ENCODE results near the gene GLRX. TPM values are rescaled to one million over a fixed set of nuclear protein-coding genes. Genes with fewer than 3 reads are reported as not detected.

GLRX gene
- total RNA-seq, 4 donors from 2014 or later: 14.1 to 56.0 (median 34.0) TPM

DNA sequence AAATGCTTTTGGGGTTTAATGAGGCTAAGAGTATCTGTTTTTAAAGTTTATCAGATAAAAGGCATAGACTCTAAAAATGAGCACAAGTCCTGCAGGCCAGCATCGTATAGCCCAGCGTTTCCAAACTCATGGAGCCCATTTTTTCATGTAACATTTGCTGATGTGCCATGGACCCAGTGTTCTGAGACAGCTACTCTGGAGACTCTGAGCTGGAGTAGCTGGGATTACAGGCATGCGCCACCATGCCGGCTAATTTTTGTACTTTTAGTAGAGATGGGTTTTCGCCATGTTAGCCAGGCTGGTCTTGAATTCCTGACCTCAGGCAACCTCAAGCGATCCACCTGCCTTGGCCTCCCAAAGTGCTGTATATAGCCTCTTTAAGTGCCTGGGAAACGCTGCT lies 15.8 kb downstream of the GLRX start:
- H3K27ac ChIP-seq (replicated peaks in 1 of 4): no peak overlapping the region
- H3K9me3 ChIP-seq: peaks cover 0 to 6% (median 0%) of the 10 kb centered on the region in 4 donors
- intact Hi-C loops (cut with DNase I): no loop called here
- H3K4me3 ChIP-seq: no peak overlapping the region
- no peaks in the 10 kb centered on the region for H3K27me3 ChIP-seq
- H3K36me3 ChIP-seq: no peaks in the 10 kb centered on the region
- TF ChIP-seq POLR2AphosphoS5 (IDR thresholded peaks at IDR 0.05) (no peak), EP300 (IDR thresholded peaks at IDR 0.05) (no peak), POLR2A (IDR thresholded peaks at IDR 0.05; ENCODE audit: low read depth) (no peak)
- TF ChIP-seq, protein P1, sequence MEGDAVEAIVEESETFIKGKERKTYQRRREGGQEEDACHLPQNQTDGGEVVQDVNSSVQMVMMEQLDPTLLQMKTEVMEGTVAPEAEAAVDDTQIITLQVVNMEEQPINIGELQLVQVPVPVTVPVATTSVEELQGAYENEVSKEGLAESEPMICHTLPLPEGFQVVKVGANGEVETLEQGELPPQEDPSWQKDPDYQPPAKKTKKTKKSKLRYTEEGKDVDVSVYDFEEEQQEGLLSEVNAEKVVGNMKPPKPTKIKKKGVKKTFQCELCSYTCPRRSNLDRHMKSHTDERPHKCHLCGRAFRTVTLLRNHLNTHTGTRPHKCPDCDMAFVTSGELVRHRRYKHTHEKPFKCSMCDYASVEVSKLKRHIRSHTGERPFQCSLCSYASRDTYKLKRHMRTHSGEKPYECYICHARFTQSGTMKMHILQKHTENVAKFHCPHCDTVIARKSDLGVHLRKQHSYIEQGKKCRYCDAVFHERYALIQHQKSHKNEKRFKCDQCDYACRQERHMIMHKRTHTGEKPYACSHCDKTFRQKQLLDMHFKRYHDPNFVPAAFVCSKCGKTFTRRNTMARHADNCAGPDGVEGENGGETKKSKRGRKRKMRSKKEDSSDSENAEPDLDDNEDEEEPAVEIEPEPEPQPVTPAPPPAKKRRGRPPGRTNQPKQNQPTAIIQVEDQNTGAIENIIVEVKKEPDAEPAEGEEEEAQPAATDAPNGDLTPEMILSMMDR (IDR thresholded peaks at IDR 0.05): no peak
- DNase-seq (ENCODE audit: extremely low spot score): peak; percentile 66
- 98% methylated on average over 7 of the region's 7 CpGs for WGBS
- peaks cover 39 to 50% (median 41%) of the 10 kb centered on the region in 4 donors for H3K4me1 ChIP-seq

DNA sequence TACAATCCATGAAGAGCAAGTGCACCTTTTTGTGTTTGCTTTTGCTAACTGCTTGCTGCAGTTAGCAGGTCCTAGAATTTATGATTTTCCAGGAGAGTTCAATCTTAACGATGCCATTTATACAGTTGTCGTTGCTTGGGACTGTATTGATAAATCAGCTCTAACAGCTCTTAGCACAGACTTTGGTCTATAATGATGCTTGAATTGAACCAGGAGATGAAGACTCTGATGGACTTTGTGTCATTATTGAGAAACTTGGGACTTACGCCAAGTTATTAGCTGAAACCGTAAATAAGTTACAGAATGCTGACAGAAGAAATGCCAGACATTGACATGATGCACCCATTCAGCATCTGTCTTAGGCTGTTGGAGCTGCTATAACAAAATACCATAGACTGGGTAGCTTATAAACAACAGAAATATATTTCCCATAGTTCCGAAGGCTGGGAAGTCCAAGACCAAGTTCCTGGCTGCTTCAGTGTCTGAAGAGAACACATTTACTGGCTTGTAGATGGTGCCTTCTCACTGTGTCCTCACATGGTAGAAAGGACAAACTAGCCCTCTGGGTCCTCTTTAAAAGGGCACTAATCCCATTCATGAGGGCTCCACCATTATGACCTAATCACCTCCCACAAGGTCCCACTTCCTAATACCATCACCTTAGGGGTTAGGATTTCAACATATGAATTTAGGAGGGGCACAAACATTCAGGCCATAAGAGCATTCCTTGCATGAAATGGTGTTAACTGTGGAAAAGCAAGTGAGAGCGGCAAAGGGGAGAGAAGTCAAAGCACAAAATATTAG lies 17.6 kb downstream of the GLRX start:
- WGBS: 96% methylated on average over 6 of the region's 6 CpGs
- Histone ChIP-seq H3K4me3 (no peak overlapping the region), H3K36me3 (no peaks in the 10 kb centered on the region), H3K4me1 (peaks cover 21 to 35% (median 24%) of the 10 kb centered on the region in 4 donors), H3K9me3 (peaks cover 0 to 6% (median 0%) of the 10 kb centered on the region in 4 donors), H3K27ac (replicated peaks in 1 of 4) (no peak overlapping the region), H3K27me3 (no peaks in the 10 kb centered on the region)
- intact Hi-C loops (cut with DNase I): no loop called here
- DNase-seq (ENCODE audit: extremely low spot score): peak; percentile 10
- TF ChIP-seq, protein P1 (IDR thresholded peaks at IDR 0.05): no peak
- TF ChIP-seq POLR2AphosphoS5 (IDR thresholded peaks at IDR 0.05) (no peak), POLR2A (IDR thresholded peaks at IDR 0.05; ENCODE audit: low read depth) (no peak), EP300 (IDR thresholded peaks at IDR 0.05) (no peak)

DNA sequence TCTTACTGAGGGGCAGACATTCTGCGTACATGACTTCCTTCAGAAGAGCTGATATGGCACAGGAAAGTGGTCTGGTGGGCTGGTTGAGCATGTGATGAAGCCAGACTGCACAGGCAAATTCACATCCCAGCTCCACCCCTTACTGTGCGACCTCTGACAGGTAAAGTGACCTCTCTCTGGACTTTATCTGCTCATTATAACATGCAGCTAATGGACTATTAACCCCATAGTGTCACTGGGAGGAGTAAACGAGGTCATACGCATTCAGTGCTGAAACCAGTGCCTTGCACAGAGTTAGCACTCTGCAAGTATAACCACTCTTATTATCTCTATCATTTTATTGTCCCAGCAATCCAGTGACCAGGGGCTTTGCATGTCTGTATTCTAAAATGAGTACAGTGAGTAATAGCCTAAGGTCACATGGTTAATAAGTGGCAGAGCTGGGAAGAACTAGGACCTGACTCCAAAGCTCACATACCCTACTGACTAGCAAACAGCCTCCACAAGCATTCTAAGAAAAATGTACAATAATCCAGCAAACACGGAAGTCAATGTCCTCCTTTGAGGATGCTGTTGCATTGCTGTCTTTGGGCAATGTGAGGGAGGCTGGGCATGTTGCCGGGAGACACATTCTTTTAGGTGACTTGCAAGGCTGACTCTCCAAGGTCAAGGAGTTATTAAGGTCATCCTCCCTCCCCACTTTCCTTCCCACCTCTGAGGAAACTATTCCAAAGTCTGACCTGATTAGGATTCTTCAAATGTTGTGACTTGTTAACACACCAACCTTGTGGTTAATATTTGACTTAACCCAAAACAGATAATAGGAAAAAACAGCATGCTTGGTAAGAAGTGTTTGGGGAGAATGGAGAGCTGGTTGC lies 19.0 kb downstream of the GLRX start:
- Histone ChIP-seq H3K4me3 (no peak overlapping the region), H3K4me1 (peaks cover 7 to 21% (median 10%) of the 10 kb centered on the region in 4 donors), H3K27me3 (no peaks in the 10 kb centered on the region), H3K36me3 (no peaks in the 10 kb centered on the region), H3K27ac (replicated peaks in 1 of 4) (no peak overlapping the region), H3K9me3 (peaks cover 0 to 6% (median 0%) of the 10 kb centered on the region in 4 donors)
- WGBS: 81% methylated on average over 6 of the region's 6 CpGs
- intact Hi-C loops (cut with DNase I): no loop called here
- DNase-seq (ENCODE audit: extremely low spot score): peak; percentile 50
- no peak for TF ChIP-seq POLR2AphosphoS5 (IDR thresholded peaks at IDR 0.05)
- TF ChIP-seq EP300 (IDR thresholded peaks at IDR 0.05): no peak
- TF ChIP-seq, protein P1 (IDR thresholded peaks at IDR 0.05): no peak
- TF ChIP-seq POLR2A (IDR thresholded peaks at IDR 0.05; ENCODE audit: low read depth): no peak

DNA sequence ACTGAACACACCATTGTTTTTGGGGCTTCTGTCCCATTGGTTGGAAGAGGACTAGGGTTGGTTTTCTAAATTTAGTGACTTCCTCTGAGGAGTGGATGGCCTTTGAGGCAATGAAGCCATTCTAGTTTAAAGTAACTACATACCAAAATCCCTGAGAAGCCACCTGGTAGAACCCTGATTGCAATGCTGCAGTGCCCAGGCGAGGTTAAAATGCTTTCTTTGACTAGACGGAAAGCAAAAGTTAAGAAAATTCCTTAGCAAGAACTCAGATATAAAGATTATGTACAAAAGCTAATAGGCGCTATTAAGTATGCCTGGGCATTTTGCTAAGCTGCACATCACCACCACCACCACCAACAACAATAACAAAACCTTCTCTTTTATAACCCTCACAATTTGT lies 20.6 kb downstream of the GLRX start:
- DNase-seq (ENCODE audit: extremely low spot score): peak; percentile 68
- intact Hi-C loops (cut with DNase I): no loop called here
- TF ChIP-seq POLR2A (IDR thresholded peaks at IDR 0.05; ENCODE audit: low read depth) (no peak), POLR2AphosphoS5 (IDR thresholded peaks at IDR 0.05) (no peak), EP300 (IDR thresholded peaks at IDR 0.05) (no peak)
- peaks cover 0 to 13% (median 0%) of the 10 kb centered on the region in 4 donors for H3K4me1 ChIP-seq
- no peak overlapping the region for H3K27ac ChIP-seq (replicated peaks in 1 of 4)
- 97% methylated on average over 3 of the region's 3 CpGs for WGBS
- no peak overlapping the region for H3K4me3 ChIP-seq
- H3K27me3 ChIP-seq: no peaks in the 10 kb centered on the region
- peaks cover 0 to 2% (median 0%) of the 10 kb centered on the region in 4 donors for H3K36me3 ChIP-seq
- H3K9me3 ChIP-seq: peaks cover 0 to 6% (median 0%) of the 10 kb centered on the region in 4 donors

DNA sequence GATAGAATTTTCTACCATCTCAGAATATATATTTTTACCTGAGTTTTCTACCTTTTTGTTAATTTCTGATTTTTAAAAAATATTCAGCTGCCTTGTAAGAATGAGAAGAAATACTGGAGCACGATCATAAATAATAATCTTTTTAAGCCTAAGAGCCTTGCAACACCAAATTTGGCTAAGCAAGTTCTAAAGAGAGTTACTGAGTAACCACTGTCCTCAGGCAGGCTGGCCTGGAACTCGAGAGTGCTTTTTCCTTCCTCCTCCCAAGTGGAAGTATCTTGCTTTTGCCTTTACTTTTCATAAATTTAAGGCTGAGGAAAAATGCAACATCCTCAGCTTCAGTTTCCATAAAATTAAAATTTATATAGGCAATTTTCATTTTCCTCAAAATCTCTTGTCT lies 21.0 kb downstream of the GLRX start:
- Histone ChIP-seq H3K4me1 (peaks cover 0 to 13% (median 0%) of the 10 kb centered on the region in 4 donors), H3K27ac (replicated peaks in 1 of 4) (no peak overlapping the region), H3K9me3 (peaks cover 0 to 6% (median 0%) of the 10 kb centered on the region in 4 donors), H3K36me3 (peaks cover 0 to 6% (median 0%) of the 10 kb centered on the region in 4 donors), H3K4me3 (no peak overlapping the region), H3K27me3 (no peaks in the 10 kb centered on the region)
- WGBS: 56% methylated on average over 2 of the region's 2 CpGs
- DNase-seq (ENCODE audit: extremely low spot score): peak; percentile 21
- intact Hi-C loops (cut with DNase I): no loop called here
- TF ChIP-seq POLR2AphosphoS5 (IDR thresholded peaks at IDR 0.05): no peak
- no peak for TF ChIP-seq EP300 (IDR thresholded peaks at IDR 0.05)
- no peak for TF ChIP-seq POLR2A (IDR thresholded peaks at IDR 0.05; ENCODE audit: low read depth)
- TF ChIP-seq, protein P1 (IDR thresholded peaks at IDR 0.05): no peak

Measured in esophagus muscularis mucosa (tissue), 4 donors.